HG03469 (cell line): ENCODE results near the gene ARHGAP12.

ENCODE experiments used
- ATAC-seq: cut with Tn5 transposase; IDR thresholded peaks from one replicate; pipeline ENCODE4 v1.9.1; 2021; ENCODE audit warnings: mild to moderate bottlenecking, moderate library complexity, moderate number of reproducible peaks; ENCODE audit not compliant: unreplicated experiment

ARHGAP12 gene

DNA sequence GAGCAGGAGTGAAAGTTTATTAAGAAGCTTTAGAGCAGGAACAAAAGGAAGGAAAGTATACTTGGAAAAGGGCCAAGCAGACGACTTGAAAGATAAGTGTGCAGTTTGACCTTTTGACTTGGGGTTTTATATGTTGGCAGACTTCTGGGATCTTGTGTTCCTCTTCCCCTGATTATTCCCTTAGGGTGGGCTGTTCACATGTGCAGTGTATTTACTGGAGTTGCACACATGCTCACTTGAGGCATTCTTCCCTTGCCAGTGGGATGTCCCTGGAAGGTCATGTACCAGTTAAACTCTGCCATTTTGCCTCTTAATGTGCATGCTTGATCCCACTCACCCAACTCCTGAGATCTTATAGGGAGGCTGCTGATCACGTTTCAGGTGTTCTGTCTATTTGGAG lies 23.4 kb upstream of the ARHGAP12 start:
- ATAC-seq, result no peak

DNA sequence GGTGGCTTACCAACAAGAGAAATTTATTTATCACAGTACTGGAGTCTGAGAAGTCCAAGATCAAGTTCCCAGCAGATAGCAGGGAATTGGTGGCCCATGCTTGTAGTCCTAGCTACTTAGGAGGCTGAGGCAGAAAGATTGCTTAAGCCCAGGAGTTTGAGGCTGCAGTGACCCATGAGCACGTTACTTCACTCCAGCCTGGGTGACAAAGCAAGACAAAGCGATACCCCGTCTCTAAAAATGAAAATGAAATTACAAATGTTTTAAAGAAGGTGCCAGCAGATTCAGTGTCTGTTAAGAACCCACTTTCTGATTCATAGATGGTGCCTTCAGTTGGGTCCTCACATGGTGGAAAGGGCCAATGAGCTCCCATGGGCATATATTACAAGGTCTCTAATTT lies 20.6 kb upstream of the ARHGAP12 start:
- no peak for ATAC-seq

DNA sequence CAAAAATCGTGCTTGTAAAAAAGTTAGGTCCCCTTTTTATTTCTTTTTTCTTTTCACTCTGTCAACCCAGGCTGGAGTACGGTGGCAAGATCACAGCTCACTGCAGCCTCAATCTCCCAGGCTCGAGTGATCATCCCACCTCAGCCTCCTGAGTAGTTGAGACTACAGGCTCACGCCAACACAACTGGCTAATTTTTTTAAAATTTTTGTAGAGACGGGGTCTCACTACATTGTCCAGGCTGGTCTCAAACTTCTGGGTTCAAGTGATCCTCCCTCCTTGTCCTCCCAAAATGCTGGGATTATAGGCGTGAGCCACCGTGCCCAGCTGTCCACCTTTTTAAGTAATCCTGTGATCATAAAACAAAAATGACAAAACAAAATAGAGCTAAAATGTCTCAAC lies 19.4 kb upstream of the ARHGAP12 start:
- no peak for ATAC-seq

DNA sequence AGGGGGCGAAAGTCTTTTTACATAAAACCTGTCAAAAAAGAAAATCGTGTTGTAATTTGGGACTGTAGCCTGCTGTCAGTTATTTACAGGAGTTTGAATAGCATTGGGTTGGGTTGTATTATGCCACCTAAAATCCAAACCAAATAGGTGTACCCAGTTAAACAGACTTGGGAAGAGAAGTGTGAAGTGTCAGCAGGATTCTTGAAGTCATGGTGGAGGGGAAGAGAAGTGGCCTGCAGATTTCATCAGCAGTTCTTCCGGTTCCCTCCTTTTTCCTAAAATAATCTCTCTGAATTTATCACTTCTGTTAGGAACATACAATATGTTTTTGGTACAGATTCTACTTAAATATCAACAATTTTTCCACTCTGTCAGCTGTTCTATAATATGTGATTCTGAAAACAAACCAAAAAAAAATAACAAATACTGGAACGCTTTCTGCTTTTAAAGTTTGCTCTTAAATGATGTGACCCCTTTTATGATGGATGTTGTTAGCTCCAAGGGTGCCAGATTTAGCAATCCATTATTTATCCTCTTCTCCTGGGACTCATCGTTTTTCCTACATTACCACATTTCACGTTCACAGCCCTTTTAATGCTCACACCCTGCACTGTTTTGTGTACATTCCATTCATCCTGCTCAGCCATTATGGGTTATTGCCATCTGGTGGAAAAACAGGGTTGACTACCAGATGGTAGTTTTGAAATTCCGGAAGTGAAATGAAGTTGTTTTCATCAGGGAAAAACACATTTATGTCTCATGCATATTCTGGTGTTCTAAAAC lies 18.7 kb upstream of the ARHGAP12 start:
- no peak for ATAC-seq

DNA sequence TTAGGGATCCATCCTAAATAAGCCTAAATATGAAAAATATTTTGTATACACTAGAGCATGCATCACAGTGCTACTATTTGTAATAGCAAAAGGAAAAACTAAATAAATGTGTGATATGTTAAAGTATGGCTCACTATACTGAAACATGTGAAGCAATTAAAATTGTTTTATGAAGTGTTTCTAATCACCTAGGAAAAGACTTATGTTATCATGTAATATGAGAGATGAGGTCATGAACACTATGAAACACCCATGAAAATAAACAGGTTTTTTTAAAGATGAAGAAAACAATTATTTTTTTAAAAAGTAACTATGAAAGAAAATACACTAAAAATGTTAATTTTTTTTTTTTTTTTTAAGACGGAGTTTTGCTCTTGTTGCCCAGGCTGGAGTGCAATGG lies 16.8 kb upstream of the ARHGAP12 start:
- ATAC-seq, result no peak

DNA sequence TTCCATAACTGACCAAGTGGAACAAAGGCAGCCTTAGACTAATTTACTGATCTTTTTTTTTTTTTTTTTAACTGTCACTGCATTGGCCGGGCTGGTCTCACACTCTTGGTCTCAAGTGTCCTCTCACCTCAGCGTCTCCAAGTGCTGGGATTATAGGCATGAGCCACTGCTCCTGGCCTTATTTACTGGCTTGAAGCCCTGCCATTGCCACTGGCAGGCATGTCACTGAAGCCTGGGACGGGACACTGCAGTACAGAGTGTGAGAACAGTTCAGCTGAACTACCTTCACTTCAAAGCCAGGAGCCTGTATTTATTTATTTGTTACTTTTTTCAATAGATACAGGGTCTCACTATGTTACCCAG lies 15.4 kb upstream of the ARHGAP12 start:
- no peak for ATAC-seq

DNA sequence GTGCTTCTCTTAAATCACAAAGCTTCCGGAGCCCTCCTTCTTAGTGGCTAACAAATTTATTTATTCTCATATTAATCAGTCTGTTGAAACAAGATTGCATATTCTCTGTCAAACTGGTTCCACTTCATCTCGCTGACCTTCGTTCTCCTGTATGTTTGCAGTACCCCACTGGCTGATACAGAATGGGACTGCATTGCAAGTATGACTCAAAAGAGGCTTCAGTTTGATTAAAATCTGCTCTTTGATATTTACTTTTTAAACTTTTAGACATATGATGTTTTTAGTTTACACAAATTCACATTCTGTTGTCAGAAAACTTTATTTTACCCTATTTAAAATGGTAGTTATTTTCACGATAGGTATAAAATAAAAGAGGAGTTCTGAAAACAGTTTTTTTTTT lies 14.3 kb upstream of the ARHGAP12 start:
- ATAC-seq, result no peak

DNA sequence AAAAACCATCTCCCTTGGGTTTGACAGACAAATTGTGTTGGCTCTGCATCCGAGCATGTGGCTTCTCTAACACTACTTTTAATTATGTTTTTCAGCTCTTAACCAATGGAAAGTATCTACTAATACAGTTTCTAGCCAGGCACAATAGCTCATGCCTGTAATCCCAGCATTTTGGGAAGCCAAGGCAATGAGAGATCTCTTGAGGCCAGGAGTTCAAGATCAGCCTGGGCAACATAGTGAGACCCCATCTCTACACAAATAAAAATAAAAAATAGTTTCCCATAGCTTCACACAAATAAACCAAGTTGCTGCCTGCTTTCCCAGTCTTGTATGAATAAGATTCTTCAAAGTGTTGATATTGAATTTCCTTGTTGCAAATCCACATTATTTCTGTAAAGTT lies 13.8 kb upstream of the ARHGAP12 start:
- ATAC-seq, result no peak

DNA sequence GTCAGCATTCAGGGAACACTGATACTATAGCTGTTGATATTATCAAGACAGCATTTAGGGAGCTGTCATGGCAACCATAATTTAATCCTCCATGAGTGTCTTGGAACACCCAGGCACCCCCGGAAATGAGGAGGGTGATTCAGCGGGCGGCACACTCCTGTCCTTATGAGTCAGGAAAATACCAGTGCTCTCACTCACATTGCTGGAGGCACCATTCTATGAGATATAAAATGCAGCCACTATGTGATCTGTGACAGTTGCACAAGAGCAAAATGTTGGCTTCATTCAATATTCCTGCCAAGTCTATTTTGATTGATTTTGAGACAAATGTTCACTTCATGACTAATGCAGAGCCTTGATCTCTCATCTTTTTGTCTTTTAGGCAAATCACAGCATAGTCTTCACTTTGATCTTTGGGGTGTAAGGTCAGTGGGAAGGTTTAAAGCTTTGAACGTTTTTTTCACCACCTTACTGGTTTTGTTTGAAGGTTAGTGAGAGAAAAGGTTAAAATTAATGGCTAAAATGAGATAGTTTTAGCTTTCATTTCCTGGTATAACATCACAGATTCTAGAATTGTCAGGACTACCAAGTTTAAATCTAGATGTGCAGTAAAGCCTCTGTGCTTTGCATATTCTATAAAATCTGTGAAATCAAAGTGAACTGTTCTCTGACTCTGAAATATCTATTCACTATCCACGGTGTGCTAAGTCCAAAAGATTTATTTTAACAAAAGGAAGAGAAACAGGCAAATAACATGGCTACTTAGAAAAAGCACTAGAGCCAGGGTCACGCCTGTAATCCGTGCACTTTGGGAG lies 12.4 kb upstream of the ARHGAP12 start:
- ATAC-seq, result no peak

DNA sequence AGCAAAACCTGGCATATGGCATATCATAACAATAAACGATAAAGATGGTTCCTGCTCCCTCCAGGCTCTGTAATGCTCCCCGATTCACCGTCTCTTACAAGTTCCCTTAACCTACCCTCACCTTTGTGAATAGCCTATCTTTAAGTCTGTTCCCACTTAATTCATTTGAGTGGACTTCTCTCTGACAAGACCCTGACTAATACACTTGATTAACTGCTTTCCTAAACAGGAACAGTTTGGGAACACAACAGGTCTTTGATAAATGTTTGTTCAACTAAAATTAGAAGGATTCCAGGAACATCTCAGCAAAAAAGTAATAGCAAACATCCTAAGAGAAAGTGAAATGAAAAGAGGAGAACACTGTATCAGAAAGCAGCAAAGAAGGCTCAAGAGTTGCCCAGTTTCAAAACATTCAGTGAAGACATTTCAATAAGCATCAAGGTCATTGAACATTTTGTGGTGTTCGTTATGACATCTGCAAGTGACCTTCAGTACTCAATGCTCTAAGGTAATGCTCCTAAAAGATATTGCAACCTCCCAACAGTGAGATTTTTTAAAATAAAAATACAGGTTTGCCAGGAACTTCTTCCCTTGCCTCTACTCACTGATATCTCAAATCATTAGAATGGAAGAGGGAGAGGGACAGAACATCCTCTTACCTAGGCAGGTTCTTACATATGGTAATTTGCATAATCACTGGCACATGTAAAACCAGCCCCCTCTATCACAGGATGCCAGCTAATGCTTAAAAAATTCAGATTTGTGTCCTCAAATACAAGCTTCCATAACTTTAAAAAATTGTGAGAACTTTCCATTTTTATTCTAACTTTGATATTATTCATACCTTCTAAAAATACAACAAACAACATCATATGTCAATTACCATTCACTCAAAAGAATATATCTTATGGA lies 11.4 kb upstream of the ARHGAP12 start:
- ATAC-seq, result no peak

DNA sequence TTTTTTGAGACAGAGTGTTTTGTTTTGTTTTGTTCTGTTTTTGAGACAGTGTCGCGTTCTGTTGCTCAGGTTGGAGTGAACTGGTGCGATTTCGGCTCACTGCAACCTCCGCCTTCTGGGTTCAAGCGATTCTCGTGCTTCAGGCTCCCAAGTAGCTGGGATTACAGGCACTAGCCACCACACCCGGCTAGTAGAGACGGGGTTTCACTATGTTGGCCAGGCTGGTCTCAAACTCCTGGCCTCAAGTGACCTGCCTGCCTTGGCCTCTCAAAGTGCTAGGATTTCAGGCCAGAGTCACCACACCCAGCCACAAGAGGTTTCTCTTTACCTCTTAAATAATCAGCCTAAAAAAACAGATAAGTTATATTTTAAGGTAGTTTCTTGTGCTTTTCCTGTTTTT lies 8.7 kb upstream of the ARHGAP12 start:
- ATAC-seq, result no peak

DNA sequence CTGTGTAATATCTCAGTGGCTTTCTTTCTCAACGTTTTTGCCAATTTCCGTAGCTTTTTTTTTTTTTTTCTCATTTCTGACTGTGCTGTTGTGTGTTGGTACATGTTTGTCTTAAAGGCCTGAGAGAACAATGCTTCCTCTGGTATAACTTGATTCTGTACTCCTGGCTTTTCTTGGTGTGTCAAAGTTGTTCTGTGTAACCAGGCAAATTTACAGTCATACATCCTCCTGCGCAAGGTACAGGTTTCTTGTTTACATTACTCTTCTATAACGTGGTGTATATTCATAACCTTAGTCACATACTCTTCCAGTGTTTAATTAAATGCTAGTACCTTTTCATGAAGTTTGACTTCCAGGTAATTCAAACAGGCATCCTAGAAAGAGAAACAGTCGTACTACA lies 8.3 kb upstream of the ARHGAP12 start:
- ATAC-seq, result no peak

DNA sequence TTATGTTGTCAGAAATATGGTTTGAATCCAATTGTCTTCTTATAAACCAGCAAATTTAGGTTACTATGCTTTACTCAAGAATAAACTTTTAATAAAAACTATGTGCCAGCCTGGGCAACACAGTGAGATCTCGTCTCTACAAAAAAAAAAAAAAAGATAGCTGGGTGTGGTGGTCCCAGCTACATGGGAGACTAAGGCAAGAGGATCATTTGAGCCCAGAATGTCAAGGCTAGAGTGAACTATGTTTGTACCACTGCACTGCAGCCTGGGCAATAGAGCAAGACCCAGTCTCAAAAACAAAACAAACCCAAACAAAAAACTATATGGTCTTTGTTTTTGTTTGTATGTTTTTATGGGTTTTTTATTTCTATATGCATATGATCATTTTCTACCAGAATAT lies 7.5 kb upstream of the ARHGAP12 start:
- ATAC-seq, result no peak

DNA sequence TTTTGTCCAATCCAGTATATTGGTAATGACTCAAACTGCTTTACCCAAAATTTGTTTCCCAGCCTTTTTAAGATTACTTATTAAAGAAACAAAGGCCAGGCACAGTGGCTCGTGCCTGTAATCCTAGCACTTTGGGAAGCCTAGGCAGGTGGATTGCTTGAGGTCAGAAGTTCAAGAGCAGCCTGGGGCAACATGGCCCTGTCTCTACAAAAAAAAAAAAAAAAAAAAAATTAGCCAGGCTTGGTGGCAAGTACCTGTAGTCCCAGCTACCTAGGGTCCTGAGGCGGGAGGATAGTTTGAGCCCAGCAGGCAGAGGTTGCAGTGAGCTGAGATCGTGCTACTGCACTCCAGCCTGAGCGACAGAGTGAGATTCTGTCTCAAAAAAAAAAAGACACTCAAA lies 7.0 kb upstream of the ARHGAP12 start:
- no peak for ATAC-seq

DNA sequence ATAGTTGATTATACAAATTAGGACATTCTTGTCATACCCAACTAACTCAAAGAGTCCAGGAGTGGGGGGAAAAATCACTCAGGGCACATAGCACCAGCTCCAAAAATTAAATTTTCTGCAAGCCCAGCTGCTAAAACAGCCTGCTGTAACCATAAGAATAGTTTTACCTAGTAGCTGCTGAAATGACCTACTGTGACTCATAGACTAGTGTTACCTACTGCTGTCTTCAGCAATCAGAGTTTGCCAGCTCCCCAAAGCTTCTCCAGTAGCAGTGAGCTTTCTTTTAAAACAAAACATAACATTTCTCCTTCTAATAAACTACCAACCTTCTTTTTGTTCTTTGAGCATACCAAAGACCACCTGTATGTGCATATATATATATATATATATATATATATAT lies 4.2 kb upstream of the ARHGAP12 start:
- no peak for ATAC-seq

DNA sequence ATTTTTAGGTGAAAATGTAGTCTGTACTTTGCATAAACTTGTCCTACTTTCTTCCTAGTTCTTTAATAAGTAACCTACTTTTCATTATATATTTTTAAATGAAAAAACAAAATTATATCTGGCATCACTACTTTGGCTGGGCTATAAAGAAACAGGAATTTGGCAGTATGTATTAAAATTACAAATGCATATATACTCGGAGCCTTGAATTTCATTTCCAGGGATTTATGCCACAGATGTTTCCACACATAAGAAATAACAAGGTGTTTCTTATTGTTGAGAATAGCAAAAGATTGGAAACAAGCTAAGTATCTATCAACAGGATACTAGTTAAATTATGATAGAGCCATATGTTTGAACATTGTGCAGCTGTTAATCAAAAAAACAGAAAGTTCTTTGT lies 2.2 kb upstream of the ARHGAP12 start:
- no peak for ATAC-seq

DNA sequence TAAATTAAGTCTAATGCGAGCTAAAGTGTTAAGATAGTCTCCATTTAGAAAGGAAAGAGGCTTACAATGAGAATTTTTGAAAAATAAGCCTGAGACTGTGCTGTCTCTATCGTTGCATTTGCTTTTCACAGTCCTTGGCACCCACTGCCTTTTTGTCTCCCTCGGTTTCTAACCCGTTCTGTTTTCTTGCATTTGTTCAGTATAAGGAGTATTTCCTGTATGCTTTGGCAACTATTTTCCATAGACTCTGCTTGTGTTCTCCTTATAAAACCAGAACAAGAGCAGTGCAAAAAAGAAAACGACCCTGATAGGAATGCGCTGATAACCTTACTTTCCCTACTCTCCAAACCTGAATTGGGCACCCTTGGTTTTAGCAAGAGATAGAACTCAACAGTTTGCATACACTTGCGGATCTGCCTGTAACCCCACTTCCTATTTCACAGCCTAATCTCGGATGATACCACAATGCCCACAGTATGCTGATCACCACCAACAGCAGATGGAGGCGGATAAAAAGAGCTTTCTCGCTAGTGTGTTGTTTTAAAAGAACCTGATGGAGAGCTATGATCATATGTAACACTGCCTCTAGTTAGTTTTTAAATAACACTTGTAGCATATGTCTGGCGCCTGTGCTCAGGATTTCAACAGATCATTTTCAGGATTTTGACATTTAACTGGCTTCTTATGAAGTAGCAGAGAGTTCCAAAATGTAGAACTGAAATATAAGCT lies 1.6 kb upstream of the ARHGAP12 start:
- ATAC-seq, result peak; percentile 35

DNA sequence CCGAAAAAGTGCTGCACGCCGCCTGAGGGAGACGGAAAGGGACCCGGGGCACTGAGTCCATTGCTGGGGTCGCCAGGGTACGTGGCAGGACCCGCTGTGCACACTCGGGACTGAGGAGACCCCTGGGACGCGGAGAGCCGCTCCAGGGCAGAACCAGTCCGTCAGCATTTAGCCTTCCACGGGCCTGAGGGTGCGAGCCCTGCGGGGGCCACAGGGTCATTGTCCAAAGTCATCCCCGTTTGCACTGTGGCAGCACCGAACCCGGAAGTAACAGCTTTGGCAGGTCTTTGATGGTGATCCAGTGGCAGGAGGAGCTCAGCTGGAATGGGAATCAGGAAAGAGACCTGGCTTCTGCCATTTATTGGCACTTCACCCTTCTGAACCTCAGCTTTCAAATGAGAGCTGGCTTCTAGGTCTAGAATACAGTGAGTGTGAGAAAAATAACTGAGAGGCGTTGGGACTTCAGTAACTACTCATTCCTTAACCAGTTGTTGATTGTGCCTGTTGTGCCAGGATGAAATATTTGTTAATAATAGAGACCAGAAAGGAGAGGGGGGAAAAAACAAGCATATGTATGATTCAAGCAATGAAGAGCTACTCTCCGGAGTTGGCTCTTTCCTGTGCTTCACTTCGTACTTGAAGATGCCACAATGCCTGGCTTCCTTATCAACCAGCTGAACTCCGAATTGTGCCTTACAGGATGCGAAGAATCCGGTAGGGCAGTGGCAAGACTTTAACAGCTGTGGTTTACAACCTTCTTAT lies 811 bp upstream of the ARHGAP12 start:
- no peak for ATAC-seq

DNA sequence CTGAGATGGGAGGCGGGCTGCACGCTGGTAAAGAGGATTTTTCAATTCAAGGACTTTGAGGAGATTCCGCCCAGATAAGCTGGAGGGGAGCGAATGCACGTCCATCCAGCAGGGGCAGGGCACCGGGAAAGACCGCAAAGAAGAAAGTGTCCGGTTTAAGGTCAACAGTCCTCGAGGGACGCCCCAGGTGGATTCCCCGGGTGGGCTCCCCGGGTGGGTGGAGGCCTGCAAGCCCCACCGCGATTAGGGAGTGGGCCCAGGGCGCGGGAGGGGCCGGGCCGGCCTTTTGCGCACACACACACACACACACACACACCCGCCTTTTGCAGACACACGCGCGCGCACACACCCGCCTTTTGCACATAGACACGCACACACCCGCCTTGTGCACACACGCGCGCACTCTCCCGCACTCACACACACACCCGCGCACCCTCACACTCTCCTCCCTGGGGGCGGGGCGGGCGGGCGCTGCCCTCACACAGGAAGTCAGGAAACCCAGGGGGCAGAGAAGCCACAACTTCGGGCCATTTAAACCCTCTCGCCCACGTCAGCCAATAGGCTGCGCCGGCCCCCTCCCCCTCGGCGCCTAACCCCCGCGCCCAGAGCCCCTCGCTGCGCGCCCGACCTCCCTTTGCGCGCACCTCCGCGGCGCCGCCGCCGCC lies 615 bp downstream of the ARHGAP12 start:
- no peak for ATAC-seq

DNA sequence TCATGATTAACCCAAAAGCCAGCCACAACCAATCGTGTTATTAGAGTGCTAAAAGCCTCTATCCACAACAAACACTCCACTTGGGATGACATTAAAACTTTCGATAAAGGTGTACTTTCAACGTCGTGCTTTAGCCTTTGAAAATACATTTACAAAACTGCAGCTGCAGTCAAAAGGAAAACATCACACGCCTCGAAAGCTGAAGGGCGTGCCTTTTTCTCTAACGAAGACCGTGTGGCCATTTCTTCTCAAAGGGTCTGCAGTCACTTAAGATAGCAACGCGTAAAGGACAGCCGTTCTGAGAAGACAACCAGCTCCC lies 1.1 kb downstream of the ARHGAP12 start:
- no peak for ATAC-seq
